CD4-positive, alpha-beta T cell treated with Interleukin-6 for 4 hours (primary cell): ENCODE measurements around the gene METTL13.
A peak's percentile ranks its signal among the peaks of the same experiment; 100 is the strongest.

ENCODE experiments used
- DNase-seq: peaks from one replicate; pipeline ENCODE4 v3.0.0-alpha.2; 2020; ENCODE audit warnings: mixed read lengths

Gene METTL13, protein sequence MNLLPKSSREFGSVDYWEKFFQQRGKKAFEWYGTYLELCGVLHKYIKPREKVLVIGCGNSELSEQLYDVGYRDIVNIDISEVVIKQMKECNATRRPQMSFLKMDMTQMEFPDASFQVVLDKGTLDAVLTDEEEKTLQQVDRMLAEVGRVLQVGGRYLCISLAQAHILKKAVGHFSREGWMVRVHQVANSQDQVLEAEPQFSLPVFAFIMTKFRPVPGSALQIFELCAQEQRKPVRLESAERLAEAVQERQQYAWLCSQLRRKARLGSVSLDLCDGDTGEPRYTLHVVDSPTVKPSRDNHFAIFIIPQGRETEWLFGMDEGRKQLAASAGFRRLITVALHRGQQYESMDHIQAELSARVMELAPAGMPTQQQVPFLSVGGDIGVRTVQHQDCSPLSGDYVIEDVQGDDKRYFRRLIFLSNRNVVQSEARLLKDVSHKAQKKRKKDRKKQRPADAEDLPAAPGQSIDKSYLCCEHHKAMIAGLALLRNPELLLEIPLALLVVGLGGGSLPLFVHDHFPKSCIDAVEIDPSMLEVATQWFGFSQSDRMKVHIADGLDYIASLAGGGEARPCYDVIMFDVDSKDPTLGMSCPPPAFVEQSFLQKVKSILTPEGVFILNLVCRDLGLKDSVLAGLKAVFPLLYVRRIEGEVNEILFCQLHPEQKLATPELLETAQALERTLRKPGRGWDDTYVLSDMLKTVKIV

DNA sequence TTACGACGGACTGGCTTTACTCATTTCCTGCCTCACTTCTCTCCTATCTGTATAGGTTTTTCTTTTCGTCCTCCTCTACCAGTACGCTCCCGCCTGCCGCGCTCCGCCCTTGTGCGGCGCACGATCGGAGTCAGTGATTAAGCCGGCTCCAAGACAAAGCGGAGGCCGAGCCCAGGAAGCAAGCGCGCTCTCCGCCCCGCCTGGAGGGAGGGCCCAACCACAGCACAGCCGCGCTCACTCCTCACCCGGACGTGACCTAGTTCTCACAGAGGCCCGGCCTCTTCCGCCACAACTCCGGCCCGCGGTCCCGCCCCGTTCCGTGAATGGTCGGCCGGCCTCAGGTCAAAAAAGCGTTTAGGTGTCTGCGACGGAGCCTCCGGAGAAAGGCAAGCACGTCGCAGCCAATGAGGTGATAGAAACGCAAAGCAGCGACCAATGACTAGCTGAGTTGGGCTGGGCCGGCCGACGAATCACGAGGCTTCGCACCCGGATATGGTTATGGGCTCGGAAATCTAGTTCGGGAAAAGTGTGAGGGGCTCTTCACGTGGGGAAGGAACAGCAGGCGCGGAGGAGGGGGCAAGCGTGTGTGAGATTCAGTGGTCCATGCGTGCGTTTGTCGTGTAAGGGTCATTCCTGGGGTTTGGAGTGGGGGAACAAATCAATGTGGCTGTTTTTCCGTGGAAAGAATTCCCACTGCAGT, at the start of gene METTL13:
TSS of gene METTL13 (plus strand) at position 485 of the 700 bp plus-strand sequence. CDS start 308 bp downstream, outside the sequence.
- peak; percentile 99 for DNase-seq

DNA sequence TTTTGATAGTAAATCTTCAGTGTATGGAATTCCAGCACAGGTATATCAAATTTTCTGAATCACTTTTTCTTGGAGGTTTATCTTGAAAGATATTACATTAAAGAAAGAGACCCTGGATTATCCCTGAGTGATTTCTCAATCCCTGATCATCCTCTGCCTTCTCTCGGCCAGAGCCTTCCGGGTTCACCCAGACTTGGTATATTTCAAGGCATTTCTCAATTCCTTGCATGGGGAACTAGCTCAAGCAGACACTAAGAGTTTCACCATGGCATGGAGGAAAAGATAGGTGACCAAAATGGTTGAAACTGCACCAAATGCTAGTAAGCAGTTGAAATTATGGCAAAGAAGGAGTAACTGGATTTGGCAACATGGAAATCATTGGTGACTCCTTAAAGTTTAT, 45.3 kb upstream of the METTL13 start:
- no peak for DNase-seq

DNA sequence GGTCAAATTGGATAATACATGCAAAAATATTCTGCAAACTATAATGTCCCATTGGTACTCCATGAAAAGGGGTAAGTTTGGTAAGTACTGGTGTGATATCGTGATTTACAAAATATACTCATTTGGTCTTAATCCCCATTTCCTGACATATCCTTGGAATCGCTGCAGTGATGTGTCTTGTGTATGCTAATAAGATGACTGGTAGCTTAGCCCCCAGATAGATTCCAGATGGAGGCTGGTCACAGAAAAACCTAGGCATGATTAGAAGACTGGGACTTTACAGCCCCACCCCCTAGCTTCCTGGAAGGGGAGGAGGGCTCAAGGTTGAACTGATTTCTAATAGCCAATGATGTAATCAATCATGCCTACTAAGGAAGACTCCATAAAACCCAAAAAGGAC, 42.5 kb upstream of the METTL13 start:
- DNase-seq = no peak

DNA sequence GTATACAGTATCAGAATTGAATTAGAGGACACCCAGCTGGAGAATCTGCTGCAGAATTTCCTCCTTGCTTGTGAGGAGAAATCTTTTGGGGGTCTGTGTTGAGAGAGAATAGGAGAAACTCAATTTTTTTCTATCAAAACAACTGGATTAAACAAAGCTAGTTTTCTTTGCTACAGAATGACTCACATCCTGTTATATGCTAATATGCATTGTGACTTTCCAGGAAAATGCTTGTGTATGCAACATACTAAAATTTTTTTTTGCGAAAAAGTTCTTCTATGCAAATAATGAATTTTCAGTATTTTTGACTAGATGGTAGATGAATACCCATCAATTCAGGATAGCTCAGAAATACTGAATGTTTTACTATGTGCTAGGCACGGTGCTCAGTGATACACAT, 41.8 kb upstream of the METTL13 start:
- DNase-seq = no peak

DNA sequence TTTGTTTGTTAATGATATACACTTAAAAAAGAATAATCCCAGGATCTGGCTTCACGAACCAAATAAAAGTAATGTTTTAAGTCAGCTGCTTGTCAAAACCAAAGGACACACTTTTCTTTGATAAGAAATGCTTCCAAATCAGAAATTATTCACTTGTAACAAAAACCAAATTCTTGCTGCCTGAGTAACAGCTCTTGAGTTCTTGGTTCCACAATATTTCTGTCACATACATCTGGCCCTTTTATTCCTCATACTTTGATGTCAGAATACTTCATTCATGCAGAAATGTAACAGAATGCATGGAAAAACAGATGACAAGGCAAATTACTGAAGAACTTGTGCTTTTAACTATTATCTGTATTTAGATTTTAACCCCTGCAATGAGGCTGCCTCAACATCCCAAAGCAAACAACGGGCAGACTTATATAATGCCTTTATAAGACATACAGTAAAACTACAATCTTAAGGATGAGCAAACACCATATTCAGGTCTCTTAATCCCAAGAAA, 41.0 kb upstream of the METTL13 start:
- no peak for DNase-seq

DNA sequence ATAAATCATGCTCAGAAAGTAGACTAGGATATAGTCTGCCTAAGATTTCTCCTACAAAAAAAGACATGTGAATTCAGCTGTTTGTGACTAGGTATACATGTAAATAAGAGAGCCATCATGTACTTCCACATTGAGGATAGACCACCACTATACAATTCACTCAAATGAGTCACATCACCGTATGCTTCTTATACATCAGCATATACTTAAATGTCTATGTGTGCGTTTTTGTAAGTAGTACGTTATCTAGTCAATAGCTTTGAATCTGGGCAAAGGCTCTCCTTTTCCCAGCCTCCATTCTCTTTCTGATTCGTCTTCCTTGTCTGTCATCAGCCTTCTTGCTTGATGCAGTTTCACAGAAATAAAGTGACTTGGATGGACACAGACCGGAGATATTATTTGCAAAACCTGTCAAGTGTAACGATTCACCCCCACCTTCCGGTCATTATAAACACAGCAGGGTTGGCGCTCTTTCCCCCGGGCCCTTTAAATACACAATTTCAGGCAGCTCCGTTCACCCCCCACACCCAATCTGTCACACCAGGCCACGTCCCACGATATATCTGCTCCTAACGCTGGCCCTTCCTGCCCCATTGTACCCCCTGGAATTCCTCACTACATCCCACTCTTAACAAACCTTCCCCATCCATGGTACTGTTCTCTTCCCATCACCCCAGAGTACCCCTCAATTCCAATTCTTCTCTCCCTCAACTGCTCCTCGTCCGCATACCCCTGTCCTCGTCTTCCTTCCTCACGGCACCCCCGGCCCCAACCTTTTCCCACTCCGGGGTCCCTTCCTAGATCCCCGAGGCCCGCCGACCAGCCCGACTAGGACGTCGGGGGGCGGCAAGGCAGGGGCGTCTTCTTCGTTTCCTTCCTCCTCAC, 40.2 kb upstream of the METTL13 start:
- peak; percentile 49 for DNase-seq

DNA sequence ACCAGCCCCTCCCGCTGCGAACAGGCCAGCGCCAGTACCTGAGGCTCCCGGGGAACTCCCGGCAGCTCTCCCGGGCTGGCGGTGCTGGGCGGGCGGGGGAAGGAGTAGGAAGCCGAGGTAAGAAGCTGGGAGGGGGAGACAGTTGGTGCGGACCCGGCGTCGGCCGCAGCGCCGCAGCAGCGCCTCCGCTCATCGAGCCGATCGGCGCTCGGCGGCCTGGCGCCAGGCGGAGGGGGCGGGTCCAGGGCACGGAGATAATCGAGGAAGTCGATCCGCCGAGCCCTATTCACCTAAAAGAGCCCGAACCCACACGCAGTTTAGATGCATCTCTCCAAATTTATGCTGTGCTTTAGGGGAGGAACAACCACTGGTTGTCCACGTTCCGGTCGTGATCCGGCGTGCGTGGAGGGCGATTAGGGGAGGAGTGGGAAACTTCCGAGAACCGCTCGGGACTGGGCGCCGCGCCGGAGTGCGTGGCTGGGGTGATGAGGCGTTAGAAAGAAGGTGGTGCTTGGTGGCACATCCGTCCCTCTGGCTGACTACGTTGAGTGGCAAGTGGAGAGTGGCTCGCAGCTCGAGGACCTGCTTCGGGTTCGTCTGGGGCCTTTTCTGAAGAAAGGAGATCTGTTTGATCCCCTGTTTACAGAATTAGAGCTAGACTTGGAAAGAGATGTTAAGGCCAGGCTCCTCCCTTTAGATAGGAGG, 39.4 kb upstream of the METTL13 start, which contains the start of gene VAMP4:
TSS of gene VAMP4 (minus strand) at position 194 of the 705 bp plus-strand sequence. CDS start 3,651 bp downstream, outside the sequence.
- peak; percentile 89 for DNase-seq

DNA sequence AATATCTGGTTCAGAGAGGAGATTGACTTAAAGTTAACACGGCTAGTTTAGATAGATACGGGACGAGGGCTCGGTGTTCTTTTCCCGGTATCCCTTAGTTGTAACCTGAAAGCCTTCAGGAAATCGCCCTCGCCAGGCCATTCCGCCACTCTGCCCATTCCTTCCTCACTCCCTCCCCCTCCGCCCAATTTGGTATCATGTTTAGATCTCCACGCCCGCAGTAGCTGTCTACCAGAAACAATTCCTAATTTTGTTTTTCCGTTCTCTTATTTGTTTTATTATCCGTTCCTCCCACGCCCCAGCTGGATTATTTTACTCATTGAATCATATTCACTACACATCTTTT, 38.9 kb upstream of the METTL13 start:
- DNase-seq = peak; percentile 32

DNA sequence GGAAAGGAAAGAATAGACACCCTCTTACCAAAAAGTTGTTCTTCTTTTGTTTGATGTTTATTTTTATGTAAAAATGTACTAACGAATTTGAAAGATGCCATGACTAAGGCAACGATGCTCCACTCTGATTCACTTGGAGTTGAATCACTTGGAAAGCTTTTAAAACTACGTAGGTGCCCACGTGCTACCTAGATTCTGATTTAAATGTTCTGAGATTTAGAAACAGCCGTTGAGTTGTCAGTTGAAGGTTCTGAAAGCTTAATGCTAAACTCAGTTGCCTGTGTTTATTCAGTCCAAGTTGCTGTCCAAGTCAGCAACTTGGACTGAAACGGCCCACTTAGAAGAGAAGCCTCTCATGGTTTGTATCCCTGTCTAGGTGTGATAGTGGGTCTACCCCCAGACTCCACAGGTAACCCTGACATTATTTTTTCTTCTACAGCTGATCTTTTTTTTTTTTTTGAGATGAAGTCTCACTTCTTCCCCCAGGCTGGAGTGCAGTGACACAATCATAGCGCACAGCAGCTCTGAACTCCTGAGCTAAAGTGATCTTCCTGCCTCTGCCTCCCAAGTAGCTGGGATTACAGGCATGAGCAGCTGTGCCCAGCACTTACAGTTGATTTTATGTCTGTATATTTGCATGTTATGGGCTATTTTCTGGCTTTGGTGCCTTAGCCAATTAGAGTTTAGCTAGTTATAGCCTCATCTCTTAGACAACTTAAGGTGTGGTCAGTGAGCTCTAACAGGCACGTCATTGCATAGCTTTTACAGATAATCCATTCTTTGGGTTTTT, 38.2 kb upstream of the METTL13 start:
- DNase-seq = peak; percentile 23

DNA sequence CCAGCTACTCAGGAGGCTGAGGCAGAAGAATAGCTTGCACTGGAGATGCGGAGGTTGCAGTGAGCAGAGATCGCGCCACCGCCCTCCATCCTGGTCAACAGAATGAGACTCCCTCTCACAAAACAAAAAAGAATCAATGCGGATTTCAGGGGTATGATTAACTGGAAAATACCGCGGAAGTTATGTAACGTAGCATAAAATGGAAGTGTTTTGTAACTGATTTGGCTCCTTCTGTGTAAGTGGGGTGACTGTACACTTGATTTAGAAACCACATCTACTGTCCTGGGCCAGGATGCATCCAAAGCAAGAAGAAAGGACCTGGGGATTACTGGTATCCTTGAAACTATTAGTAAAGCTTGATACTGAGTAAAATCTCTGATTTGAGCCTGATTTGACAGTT, 36.5 kb upstream of the METTL13 start:
- DNase-seq = no peak

DNA sequence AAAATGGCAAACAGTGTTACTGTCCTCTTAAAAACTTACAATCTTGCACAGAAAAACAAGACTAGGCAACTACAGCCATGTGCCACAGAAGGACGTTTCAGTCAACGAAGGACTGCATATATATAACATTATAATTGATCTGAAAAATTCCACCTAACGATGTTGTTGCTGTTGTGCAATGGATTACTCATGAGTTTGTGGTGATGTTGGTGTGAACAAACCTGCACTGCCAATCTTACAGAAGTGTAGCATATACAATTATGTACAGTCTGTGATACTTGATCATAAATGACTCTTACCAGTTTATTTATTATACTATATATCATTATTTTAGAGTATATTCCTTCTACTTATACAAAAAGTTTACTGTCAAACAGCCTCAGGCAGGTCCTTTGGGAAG, 32.8 kb upstream of the METTL13 start:
- no peak for DNase-seq

DNA sequence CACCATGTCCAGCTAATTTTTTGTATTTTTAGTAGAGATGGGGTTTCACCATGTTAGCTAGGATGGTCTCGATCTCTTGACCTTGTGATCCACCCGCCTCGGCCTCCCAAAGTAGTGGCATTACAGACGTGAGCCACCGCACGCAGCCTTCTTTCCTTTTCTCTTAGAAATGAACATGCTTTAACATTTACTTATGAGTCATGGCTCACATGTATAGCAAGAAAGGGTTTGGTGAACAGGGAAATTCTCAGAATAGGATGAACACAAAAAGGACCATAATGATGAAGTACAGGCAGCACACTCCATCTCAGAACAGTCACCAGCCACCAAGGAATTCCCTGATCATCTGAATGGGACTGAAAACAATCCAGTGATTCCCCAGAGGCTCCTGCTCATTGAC, 30.2 kb upstream of the METTL13 start:
- no peak for DNase-seq

DNA sequence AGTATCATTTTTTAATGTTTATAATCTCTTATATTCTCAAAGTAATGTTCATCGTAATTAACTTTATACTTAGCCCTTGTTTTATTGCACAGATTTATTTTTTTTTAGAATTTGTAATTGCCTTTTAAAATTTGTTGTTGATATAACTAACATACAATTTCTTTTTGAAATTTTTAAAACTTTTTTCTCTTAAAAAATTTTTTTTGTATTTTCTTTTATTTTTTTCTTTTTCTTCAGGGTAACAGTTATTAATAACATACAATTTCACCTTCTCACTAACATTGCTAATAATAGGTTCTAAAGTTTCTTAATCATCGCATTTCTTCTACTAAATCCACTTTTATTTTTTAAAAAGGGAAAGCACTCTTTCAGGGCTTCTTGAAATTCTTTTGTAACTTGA, 28.3 kb upstream of the METTL13 start:
- DNase-seq = no peak

DNA sequence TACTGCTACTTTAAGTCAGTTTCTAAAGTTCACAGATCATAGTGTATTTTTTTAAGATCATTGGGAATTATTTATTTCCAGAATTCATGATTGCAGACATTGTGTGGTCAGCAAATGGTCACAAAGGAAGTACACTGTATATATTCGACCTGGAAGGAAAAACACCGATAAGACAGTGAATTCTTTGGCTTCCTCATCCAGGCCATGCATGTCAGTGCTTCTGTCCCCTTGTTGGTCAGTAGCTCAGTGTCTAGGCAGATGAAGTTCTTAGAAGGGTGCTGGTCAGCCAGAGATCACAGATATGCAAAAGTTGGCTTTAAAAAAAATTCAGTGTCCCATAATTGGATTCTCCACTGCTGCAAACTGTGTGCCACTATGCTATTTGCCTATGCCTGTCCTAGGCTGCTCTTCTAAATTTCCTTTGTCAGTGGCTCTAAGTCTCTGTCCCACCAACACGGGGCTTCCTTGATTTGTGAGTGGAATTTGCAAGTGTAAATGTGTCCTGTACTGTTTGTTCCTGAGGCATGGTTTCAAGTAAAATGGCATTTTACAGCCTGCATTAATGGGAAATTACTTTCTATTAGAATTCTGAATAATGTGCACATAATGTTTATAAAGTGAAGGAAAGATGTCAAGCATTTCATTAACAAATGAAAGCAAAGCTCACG, 27.6 kb upstream of the METTL13 start:
- DNase-seq = no peak

DNA sequence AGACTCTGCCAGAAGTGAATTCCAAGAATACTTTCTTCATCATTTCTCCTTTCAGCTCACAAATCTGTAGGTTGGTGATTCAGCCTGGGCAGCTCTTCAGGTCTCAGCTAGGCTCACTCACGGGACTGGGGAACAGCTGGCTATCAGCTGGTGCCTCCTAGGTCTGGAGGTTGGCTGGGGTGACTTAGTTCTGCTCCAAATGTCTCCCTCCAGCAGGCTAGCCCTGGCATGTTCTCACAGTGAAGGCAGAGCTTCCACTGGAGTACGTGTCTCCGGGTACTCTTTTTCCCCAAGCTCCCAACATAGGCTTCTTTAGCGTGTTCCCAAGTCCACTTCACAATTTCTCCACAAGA, 27.1 kb upstream of the METTL13 start:
- DNase-seq = no peak

DNA sequence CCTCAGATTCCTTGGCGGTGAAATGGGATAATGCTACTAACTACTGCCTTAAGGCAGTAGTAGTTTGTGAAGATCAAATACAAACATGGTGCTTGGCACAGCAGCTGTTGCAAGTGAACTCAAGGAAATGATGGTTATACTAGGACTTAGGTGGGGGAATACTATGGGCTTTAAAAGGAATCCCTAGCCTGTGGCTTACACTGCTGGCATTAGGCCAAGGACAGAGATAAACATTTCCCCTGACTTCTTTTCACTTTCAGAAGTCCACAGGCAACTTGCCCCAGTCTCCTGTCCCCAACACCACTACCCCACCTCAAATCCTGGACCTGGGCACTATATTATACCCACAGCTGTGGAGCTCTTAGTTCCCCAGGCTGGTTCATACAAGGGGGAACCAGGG, 26.5 kb upstream of the METTL13 start:
- no peak for DNase-seq

DNA sequence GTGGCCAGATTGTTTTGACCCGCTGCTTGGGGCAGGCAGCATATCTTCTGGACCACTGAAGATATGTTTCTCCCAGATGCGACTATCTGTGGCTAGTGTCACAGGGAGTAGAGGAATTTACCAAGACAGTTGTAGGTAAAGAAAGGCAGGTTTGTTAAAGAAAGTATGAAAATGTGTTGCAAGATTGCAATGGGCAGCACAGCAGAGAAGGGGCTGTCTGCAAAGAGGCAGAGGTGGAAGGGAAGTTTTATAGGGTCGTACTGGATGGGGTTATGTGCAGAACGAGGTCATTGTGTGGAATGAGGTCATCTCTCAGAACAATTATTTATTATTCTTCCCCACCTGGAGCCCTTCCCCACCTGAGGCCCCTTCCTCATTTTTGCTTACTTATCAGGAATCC, 24.6 kb upstream of the METTL13 start:
- no peak for DNase-seq

DNA sequence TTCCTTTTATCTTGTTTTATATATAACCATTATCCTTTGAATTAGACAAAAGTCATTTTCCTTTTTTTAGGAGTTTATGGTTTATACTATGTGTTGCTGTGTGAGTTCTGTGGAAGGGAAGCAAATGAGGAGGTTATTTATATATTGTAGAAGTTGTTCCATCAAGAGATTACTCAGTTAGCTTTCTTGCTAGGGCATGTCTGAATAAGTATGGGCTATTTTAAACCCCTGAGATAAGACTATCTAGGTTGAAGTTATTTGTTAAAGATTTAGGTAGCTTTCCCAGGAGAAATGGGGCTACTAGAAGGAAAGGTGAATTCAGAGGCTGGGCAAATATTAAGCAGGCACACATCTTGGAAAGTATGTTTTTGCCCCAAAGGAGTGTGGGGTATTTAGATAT, 23.4 kb upstream of the METTL13 start:
- DNase-seq = no peak

DNA sequence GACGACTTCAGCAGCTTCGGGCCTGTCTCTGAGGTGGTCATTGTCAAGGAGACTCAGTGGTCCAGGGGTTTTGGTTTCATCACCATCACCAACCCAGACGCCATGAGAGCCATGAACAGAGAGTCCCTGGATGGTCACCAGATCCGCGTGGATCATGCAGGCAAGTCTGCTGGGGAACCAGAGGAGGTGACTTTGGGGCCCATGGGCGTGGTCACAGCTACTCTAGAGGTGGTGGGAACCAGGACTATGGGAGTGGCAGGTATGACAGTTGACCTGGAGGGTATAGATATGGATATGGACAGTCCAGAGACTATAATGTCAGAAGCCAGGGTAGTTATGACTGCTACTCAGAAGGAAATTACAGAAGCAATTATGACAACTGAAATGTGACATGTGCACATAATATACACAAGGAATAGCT, 19.3 kb upstream of the METTL13 start:
- no peak for DNase-seq

DNA sequence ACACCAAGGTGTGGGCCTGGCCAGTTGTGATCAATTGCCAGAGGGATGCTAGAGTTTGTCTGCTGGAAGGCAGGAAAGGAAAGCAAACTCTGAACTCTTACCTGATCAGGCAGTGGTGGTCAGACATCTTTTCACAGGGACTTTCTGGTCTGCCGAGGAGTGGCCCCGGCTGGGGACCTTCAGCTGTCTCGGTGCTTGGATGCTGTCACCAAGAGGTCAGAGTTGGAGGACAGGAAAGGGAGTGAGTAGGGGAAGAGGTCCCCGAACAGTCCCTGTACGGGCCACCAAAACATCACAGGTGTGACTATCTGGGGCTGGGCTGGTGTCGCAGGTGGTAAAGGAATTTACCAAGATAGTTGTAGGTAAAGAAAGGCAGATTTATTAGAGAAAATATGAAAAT, 17.7 kb upstream of the METTL13 start:
- DNase-seq = no peak
